Measurements from ENCODE around the gene BCL2L2. TPM values are rescaled to one million over a fixed set of nuclear protein-coding genes. Genes with fewer than 3 reads are reported as not detected.
A peak's percentile ranks its signal among the peaks of the same experiment; 100 is the strongest.

The BCL2L2 gene
- total and polyA plus RNA-seq, 2 of the 8 experiments (the other 6 are each of a cell fraction or from before 2014, with no cell fraction given), result 9.3 to 13.8 TPM

DNA sequence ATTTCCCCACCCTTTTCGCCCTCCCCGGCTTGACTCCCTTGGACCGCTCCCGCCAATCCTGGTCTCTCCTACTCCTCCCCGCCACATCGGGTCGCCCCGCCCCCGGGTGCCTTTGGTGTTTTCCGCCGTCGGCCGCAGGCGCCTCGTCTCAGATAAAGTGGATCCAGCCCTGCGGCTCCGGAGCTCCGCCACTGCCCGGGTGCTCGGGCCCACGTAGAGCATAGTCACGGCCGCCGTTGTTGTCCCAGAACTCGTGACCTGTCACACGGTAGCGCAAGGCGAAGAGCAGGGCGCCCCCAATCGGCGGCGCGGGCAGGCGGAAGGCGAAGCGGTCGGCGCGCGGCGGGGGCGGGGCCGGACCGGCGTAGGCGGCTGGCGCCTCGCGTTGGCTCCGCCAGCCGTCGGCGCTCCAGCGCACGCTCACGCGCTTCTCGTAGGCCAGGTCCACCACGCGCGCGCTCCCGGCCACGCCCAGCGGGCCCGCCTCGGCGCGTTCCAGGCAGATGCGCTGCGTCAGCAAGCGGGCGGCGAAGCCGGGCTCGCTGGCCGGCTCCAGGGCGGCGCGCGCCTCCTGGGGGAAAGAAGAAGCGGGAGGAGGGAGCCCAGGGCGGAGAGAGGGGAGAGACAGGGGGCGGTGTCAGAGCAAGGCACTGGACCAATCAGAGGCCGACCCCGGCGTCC lies 5.2 kb upstream of the BCL2L2 start (continued):
- TF ChIP-seq, protein P1, sequence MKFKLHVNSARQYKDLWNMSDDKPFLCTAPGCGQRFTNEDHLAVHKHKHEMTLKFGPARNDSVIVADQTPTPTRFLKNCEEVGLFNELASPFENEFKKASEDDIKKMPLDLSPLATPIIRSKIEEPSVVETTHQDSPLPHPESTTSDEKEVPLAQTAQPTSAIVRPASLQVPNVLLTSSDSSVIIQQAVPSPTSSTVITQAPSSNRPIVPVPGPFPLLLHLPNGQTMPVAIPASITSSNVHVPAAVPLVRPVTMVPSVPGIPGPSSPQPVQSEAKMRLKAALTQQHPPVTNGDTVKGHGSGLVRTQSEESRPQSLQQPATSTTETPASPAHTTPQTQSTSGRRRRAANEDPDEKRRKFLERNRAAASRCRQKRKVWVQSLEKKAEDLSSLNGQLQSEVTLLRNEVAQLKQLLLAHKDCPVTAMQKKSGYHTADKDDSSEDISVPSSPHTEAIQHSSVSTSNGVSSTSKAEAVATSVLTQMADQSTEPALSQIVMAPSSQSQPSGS (IDR thresholded peaks at IDR 0.05; ENCODE audit: low read length), result no peak
- TF ChIP-seq POU5F1 (IDR thresholded peaks at IDR 0.05; ENCODE audit: low read depth, low read length) (no peak), YY1 (IDR thresholded peaks at IDR 0.05; ENCODE audit: low read depth, low read length) (no peak), RAD21 (IDR thresholded peaks at IDR 0.05 in 1 of 2, conservative IDR thresholded peaks at IDR 0.05 in 1 of 2; ENCODE audit: low read depth in 2 of 2, low read length in 2 of 2) (peak; percentile 6 to 46; a peak in 3 of 4 replicates), KDM4A (IDR thresholded peaks at IDR 0.05; ENCODE audit: low read depth, low read length, severe bottlenecking) (peak; percentile 51), SIN3A (conservative IDR thresholded peaks at IDR 0.05 in 1 of 2, IDR thresholded peaks at IDR 0.05 in 1 of 2; ENCODE audit: low read depth in 1 of 2, low read length in 2 of 2) (peak in 1 of 2 experiments; percentile 71; a peak in 2 of 4 replicates), POLR2A (IDR thresholded peaks at IDR 0.05; ENCODE audit: control extremely low read depth in 1 of 2, low read depth in 2 of 2, low read length in 2 of 2) (no peak), CTBP2 (IDR thresholded peaks at IDR 0.05; ENCODE audit: borderline replicate concordance, insufficient read depth, insufficient read length, low read length) (no peak), CHD2 (IDR thresholded peaks at IDR 0.05; ENCODE audit: low read length) (no peak), BRCA1 (IDR thresholded peaks at IDR 0.05; ENCODE audit: low read depth, low read length) (no peak), RBBP5 (IDR thresholded peaks at IDR 0.05; ENCODE audit: borderline replicate concordance, low read depth, low read length) (no peak; the same call in 1 of the 2 replicates), GABPA (IDR thresholded peaks at IDR 0.05; ENCODE audit: borderline replicate concordance, insufficient read depth, low read length) (no peak), CHD1 (IDR thresholded peaks at IDR 0.05; ENCODE audit: low read depth, low read length) (no peak), POLR2AphosphoS5 (IDR thresholded peaks at IDR 0.05; ENCODE audit: low read depth, low read length) (no peak), KDM1A (IDR thresholded peaks at IDR 0.05; ENCODE audit: borderline replicate concordance, low read length) (no peak), PHF8 (conservative IDR thresholded peaks at IDR 0.05; ENCODE audit: low read depth, low read length) (peak; percentile 17; the same call in 1 of the 2 replicates), CREB1 (IDR thresholded peaks at IDR 0.05) (peak; percentile 69), ATF3 (IDR thresholded peaks at IDR 0.05; ENCODE audit: insufficient read depth, low read depth, low read length) (0 out of 2 replicates have a peak, but pooled peaks have one; percentile 28), RNF2 (IDR thresholded peaks at IDR 0.05; ENCODE audit: borderline replicate concordance, low read depth, low read length, missing control alignments, poor library complexity, severe bottlenecking) (no peak), KDM5A (IDR thresholded peaks at IDR 0.05; ENCODE audit: low read length) (no peak)
- TF ChIP-seq, protein P2, sequence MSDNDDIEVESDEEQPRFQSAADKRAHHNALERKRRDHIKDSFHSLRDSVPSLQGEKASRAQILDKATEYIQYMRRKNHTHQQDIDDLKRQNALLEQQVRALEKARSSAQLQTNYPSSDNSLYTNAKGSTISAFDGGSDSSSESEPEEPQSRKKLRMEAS (IDR thresholded peaks at IDR 0.05), result peak; percentile 75

All from H1 (cell line).